HG03066 (cell line): Measurements from ENCODE around the gene ANKRD12.

Source experiments
- ATAC-seq: cut with Tn5 transposase; IDR thresholded peaks from one replicate; pipeline ENCODE4 v1.9.1; 2021; ENCODE audit warnings: low read depth; ENCODE audit not compliant: unreplicated experiment

The ANKRD12 gene

DNA sequence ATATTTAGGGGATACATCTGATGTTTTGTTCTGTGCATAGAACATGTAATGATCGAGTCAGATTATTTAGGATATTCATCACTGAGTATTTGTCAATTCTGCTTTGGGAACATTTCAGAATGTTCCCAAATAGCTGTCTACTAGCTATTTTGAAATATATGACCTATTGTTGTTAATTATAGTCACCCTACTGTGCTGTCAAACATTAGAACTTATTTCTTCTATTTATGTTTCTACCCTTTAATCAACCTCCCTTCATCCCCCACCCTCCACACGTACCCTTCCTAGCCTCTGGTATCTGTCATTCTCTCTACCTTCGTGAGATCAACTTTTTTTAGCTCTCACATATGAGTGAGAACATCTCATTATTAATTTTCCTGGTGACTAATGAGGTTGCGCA, 40.9 kb downstream of the ANKRD12 start:
- no peak for ATAC-seq

DNA sequence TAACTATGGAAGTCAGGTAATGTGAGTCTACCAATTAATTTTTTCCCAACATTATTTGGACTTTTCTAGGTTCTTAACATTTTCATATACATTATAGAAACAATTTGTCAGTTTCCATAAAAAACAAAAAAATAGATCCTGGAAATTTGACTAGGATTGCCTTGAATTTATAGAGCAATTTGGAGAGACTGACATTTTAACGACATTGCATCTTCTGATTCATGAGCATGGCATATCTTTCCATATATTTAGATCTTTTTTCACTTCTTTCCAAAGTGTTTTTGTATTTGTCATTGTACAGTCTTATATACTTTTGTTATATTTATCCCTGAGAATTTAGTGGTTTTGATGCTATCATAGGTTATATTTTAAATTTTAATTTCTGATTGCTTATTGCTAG, 42.0 kb downstream of the ANKRD12 start:
- ATAC-seq, result no peak

DNA sequence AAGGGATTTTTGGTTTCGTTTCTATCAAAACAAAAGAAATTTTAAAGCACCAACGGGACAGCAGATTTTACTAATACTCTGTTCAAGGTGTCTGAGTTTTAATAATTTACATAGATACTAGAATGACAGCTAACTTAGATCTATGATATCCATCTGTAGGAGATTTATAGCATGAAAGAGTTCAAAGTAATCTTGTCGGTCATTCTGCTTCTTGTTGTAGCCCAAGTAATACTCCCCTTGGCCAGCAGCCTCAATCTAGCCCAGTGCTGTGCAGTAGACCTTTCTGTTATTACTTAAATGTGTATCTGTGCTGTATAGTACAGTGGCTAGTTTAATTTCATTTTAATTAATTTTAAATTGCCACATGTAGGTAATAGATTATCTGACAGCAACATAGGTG, 44.7 kb downstream of the ANKRD12 start:
- no peak for ATAC-seq

DNA sequence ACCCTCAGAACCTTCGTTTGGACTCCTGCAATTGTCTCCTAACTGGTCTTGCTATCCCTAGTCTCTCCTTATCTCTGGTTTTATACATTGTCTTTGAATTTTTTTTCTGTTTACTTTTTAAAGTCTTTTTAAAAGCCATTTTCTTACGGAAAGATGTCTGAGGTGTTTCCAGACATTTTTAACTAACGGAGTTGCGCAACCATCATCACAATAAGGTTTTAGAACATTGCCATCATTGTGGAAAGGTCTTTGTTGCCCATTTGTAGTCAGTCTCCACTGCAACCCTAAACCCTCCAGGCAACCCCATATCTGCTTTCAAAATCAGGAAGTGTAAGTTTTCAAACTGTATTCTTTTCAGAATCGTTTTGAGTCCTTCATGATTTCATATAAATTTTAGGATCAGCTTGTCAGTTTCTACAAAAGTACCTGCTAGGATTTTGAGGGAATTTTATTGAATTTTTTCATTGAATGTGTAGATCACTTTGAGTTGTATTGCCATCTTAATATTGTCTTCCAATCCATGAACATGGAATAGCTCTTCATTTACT, 46.3 kb downstream of the ANKRD12 start:
- ATAC-seq, result no peak

DNA sequence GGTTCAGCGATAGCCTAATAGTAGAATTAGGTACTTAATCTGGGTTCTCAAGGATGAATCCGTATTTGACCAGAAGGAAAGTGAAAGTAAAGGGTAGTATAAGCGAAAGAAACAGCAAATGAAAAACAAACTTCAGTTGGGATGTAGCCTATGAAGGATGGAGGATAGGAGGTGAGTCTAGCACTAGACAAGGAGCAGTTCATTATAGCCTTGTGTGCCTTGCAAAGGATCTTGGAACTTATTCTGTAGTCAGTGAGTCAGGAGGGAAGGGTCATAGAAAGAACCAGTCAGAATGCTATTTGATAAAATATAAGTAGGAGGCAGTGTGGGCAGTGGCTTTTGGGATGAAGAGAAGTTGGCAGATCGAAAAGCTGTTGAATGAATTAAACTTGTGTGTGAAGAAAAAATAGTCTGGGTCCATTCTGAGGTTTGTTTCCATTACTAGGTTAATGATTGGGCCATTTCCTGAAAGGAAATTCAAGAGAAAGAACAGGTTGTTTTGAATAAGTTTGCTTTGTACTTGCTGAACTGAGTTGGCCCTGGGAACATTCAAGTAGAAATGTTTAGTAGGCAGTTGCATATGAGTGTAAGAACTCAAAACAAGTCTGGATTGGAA, 48.5 kb downstream of the ANKRD12 start:
- ATAC-seq, result no peak

DNA sequence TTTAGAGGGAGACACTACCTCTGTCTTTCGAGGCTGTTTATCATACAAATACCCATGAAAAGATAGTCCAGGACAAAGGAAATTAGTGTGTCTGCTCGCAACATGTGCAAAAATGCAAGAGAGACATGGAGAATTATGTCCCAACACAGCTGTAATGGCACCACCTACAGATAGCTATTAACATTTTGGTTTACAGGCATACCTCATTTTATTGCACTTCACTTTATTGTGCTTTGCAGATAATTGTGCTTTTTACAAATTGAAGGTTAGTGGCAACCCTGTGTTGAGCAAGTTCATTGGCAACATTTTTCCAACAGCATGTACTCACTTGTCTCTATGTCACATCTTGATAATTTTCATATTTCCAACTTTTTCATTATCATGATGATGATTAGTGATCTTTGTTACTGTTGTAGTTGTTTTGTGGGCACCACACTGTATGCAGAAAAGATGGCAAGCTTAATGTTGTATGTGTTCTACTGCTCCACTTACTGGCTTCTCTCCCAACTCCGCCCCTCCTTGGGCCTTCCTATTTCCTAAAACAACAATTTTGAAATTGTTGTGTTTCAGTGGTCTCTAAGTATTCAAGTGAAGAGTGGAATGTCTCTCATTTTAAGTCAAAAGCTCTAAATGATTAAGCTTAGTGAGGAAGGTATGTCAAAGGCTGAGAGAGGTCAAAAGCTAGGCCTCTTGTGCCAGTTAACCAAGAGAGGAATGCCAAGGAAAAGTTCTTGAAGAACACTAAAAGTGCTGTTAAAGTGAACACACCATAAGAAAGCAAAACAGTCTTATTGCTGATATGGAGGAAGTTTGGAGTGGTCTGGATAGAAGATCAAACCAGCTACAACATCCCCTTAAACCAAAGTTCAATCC, 52.0 kb downstream of the ANKRD12 start:
- ATAC-seq, result no peak

DNA sequence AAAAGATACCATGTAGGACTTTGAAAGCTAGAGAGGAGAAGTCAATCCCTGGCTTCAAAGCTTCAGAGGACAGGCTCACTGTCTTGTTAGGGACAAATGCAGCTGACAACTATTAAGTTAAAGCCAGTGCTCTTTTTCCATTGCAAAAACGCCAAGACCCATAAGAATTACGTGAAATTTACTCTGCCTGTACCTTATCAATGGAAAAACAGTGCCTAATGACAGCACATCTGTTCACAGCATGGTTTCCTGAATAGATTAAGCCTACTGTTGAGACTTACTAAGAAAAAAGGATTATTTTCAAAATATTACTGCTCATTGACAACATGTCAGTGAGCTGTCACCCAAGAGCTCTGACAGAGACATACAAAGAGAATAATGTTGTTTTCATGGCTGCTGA, 52.9 kb downstream of the ANKRD12 start:
- ATAC-seq, result no peak

DNA sequence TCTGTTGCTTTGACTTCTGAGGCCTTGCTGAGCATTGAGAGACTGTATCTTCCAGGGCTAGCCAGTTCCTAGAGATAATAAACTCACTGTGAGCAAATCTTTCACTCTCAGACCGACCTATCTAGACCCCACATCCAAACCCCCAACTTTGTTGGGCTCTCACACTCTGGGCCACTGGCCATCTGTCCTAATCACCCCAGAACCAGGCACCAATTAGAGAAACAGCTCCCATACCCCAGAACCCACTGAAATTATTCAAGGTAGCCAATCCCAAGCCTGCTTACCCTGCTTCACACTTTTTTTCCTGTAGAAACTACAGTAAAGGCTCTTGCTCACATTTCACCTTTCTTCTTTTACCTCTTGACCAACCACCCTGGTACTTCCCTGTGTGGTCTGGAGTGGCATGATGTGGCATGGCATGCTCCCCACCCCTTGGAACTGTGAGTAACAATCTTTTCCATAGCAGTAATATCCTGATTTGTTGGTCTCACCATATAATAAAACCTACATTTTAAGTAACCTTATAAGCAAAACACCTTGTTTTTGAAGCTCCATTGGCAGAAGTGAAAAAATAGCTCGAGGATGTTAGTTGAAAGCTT, 55.2 kb downstream of the ANKRD12 start:
- ATAC-seq, result no peak

DNA sequence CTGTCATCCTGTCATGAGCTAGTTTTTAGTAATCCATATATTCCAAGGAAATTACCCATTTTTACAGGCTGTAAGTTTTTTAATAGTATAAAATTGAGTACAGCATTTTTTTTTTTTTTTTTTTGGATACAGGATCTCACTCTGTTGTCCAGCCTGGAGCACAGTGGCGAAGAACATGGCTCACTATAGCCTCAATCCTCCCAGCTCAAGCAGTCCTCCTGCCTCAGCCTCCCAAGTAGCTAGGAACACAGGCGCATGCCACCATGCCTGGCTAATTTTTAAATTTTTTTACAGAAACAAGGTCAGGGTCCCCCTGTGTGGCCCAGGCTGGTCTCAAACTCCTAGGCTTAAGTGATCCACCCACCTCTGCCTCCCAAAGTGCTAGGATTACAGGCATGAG, 56.5 kb downstream of the ANKRD12 start:
- no peak for ATAC-seq

DNA sequence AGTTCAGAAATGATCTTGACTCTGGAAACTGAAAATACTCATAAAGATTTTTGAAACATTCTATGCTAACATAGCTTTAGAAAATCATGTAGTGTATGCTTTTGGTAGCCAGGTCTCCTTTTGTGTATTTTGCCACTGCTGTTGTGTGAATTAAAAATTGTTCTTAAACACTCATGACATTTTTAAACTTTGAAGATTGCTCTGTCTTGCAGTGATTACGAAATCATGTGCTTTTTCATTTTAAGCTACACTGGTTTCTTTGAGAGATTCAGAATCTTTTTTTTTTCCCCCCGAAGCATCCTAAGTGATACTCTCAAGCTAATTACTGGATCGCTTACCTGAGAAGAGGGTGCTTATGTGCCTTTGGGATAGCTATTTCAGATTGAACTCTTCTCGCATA, 60.0 kb downstream of the ANKRD12 start:
- no peak for ATAC-seq

DNA sequence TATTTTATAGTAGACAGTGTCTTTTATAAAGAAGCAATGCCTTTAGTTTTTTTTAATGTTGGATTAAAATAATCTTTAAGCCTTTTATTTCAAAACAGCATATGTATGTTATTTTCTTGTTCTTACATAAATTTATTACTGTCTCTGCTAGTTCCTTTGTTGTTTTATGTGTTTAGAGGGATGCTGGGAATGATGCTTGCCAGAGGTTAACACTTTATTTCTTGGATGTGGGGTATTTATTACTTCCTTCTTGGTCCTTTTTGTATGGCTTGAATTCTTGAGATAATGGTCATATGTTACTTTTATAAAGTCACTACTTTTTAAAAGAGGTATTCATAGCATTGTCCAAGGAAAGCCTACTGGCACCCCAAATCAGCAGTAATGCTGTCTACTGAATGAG, 63.1 kb downstream of the ANKRD12 start:
- no peak for ATAC-seq

DNA sequence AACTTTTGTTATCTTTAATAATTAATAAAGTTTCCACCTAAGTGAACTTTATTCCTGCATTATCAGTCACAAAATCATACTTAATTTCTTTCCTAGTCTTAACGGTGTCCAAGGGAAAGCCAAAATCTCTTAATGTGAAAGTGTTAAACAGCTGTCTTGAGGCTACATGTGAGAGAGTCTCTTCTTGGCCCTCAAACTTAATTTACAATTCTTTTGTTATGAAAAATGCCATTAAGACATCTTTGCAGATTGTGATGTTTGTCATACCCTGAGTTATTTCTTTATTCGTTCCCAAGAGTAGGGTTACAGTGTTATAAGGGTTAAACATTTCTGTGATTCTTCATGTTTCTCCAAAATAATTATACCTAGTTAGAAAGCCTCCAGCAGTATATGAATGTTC, 64.6 kb downstream of the ANKRD12 start:
- no peak for ATAC-seq

DNA sequence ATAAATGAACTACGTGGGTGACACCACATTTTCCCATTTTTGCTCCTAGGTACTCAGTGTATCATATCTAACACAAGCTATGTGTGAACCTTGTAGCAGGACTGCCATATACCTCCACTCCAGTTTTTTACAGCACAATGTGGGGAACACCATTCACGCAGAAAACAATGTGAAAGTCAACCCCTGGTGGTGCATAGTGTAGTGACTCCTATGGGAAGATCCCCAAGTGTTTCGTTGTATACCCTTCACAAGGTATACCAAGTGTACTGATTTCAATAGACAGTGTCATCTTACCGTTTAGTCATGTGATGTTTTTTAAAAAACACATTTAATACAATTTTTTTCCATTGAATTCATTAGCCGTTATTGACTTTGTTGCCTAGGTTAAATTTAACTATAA, 68.1 kb downstream of the ANKRD12 start:
- ATAC-seq, result no peak

DNA sequence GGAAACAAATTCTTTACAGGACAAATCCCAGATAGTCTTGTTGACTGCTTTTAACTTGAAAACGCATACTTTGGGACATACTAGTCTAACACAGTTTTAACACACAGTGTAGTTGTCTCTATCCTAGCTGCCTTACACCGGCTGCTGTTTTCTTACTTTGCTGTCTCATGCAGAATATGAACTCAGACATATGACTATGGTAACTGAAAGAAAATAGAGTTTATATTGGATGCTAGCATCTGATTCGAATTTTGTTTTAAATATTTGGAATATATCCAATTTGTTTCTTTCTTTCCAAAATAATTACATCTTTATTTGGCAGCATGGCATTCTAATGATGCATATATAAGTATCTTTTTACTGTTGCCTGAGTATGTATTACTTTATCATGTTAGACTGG, 69.8 kb downstream of the ANKRD12 start:
- ATAC-seq, result no peak

DNA sequence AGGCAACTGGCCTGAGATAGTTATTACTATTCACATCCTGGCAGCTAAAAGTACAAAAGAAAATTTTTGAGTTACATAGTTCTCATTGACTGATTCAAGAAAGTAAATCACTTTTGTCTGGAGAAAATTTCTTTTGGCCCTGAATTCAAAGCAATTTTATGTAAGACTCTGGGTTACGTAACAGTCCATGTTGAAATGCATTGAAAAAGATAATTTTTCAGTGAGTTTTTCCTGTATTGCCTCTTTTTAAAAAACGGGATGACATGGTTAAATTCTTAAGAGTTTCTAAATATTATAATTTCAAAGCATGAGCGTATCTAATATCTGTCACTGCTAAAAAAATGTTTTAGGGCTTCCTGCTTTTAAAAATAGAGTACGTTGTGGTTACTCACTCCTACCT, 72.7 kb downstream of the ANKRD12 start:
- no peak for ATAC-seq

DNA sequence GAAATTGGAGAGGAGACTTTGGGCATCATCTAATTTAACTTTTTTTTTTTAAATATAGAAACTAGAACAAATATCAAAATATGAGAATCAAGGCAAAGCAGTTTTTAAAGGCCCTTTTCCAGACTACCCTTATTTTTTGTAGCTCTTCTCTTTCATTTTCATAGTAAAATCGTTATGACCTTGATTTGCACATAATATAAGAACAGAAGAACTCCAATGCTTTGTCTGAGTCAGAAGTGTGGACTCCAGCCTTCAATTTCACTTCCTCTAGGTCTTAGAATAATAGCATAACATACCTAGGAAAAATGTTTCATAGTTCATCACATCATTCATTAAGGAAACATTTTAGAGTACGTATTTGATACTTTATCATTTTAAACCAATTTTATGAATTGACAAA, 74.4 kb downstream of the ANKRD12 start:
- ATAC-seq, result no peak

DNA sequence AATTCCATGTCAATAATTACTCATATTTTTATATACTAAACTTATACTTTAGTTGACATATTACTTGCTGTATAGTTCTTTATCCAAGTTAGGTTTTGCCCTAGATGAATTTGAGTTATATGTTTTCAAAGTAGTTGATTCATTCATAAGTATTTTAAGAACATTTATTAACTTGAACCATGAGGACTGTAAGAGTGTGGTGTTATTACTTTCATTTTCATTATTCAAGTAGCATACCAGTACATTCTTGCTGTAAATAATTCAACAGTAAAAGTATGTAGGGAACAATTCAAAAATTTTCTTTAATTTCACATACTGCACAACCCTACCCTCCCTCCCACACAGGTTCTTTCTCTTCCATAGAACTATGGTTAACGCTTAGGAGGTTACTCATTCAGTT, 75.4 kb downstream of the ANKRD12 start:
- no peak for ATAC-seq

DNA sequence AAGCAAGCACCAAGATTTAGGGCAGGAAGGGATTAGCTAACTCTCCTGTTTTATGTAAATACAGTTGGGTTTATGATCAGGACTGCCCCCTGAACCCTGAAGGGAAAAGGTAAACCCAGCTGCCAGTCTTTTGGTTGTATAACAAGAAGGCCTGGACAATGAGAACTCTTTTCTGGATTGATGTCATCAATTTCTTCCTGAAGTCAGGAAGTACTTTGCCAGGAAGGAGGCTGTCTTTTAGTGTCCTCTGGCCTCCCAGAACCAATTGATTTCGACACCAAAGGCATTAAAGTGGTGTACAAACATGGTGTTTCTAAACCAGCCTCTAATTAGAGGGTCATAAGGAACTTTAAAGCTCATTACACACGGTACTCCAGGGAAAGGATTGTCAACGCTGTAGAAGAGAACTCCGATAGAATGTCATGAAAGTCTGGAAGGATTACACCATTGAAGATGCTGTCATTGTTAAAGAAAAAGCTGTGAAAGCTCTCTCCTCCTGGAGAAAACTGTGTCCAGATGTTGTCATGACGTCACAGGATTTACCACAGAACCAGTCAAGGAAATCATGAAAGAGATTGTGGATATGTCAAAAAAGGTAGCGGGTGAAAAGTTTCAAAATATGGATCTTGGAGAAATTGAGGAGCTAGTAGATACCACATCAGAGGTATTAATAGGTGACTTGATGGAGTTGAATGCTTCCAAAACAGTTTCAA, 78.8 kb downstream of the ANKRD12 start:
- ATAC-seq, result no peak

DNA sequence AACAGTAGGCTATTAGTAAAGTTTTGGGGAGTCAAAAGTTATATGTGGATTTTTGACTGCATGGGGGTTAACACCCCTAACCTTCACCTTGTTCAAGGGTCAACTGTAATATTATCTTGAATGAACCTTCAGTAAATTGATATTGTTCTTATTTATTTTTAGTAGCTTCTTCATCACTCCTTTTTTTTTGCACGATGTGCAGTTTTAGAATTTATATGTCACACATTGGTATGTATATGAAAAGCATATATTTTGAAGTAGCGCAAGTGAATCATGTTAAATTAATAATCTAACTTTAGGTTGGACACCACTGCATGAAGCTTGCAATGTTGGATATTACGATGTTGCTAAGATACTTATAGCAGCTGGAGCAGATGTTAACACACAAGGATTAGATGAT, 79.9 kb downstream of the ANKRD12 start:
- no peak for ATAC-seq

DNA sequence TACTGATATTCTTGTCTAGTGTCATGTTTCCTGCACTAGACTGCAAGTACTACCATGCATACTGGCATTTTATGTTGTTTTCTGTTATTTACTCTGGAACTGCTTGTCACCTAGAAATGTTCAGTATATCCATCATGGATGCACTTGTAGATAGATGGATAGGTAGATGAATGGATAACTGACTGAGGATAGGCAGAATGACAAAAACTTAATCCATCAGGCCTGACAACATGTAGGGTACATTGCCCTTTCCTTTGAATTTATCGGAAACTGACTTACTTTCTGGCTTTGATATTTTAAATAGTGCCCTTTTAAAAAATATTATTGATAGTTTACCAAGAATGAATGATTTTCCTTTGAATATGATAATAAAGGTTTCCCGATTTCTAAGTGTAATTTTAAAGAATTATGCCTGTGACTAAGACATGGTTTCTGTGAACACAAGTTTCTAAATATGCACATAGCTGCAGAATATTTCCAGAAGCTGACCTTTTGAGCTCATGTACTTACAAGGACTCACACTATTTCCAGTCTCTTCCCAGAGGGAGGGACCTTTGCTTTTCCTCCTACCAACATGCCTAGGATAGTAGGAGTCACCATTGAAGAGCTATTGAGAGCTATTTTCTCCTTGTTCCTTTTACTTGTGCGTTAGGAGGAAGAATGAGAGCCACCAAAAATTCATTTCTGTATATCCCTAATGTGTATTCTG, 81.3 kb downstream of the ANKRD12 start:
- ATAC-seq, result no peak
